GM19328 (cell line): Measurements from ENCODE around the gene GLYATL1.

Experiments
- ATAC-seq: cut with Tn5 transposase; IDR thresholded peaks from one replicate; pipeline ENCODE4 v1.9.1; 2021; ENCODE audit warnings: mild to moderate bottlenecking, moderate library complexity; ENCODE audit not compliant: unreplicated experiment

GLYATL1 gene, protein sequence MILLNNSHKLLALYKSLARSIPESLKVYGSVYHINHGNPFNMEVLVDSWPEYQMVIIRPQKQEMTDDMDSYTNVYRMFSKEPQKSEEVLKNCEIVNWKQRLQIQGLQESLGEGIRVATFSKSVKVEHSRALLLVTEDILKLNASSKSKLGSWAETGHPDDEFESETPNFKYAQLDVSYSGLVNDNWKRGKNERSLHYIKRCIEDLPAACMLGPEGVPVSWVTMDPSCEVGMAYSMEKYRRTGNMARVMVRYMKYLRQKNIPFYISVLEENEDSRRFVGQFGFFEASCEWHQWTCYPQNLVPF

GRCh38 chr11:58939277-58939676 lies at the start of gene GLYATL1:
TSS of gene GLYATL1 (plus strand) at chr11:58939488. CDS start at chr11:58947088, 7,600 bp downstream.
- no peak for ATAC-seq

- ATAC-seq, result no peak
Measured at GRCh38 chr11:58893899-58894298, 45.4 kb upstream of the GLYATL1 start.

GRCh38 chr11:58898106-58898505 lies 41.2 kb upstream of the GLYATL1 start:
- no peak for ATAC-seq

DNA sequence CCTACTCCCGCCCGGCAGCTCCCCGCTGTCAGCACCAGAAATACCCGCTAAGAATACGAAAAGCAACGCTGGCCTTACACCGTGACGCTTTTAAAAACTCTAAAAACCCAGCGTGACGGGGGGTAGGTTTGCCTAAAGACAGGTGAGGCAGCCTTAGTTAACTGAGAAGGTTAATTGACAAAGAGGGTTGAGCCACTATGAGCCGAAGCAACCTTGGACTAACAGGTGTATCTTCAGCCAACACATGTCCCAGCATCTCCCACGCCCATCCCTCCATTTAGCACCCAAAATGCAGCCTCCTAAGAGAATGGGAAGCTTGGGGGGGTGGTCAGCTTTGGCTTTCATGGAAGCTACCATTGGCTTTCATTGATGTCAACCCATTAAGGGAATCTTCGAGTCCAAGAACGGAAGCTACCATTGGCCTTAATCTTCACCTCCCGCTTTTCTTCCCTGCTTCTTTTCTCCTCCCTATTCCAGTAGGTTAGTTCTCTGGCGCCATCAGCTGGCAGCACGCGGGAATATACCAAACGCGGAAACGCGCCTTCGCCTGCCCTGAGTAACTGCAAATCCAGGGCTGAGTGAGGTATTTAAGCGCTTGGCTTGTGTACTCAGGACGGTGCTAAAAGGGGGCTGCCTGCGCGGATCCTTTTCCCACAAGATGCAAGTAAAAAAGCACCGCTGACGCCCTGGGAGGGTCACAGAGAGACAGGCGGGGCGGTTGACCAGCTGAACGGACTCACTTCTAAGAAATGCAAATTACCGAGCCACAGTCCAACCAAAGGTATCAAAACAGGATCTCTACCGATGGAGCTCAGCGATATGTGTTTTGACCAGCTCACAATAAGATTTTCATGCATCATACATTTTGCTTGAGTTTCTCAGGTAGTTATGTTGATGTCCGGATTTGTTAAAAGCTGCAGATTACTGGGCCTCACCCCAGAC lies 38.5 kb upstream of the GLYATL1 start:
- ATAC-seq, result no peak

GRCh38 chr11:58902881-58903280 lies 36.4 kb upstream of the GLYATL1 start:
- no peak for ATAC-seq

DNA sequence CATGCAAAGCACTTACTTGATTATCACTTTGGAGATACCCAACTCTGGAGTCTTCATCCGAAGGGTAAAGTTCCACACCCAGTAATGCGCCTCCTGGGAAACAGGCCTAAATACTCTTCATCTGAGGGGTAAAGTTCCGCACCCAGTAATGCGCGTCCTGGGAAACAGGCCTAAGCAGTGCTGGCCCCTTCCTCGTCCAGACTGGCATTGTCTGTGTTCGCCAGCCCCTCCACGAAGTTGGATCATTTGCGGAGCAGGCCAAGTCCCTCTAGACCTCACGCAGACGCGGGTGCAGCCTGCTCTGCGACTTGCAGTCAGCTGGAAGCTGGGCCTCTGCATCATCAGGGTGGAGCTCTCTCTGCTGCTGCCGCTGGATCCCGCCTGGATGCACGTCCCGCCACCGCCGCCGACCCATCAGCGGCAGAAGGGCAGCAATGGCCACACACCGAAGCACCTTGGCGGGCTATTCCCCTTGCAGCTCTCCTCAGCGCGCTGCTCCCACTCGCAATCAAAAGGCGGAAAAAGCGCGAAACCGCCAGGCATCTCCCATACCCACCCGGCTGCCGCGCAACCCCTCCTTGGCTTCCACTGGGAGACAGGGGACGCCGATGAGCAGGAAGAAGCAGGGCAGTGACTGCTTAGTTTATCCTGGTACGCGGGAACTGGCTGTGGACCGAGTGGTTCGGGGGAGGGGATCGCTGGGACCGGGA lies 34.1 kb upstream of the GLYATL1 start:
- no peak for ATAC-seq

- no peak for ATAC-seq
Measured at GRCh38 chr11:58905721-58906547, 33.4 kb upstream of the GLYATL1 start.

- ATAC-seq, result no peak
Measured at GRCh38 chr11:58907780-58908179, 31.5 kb upstream of the GLYATL1 start.

DNA sequence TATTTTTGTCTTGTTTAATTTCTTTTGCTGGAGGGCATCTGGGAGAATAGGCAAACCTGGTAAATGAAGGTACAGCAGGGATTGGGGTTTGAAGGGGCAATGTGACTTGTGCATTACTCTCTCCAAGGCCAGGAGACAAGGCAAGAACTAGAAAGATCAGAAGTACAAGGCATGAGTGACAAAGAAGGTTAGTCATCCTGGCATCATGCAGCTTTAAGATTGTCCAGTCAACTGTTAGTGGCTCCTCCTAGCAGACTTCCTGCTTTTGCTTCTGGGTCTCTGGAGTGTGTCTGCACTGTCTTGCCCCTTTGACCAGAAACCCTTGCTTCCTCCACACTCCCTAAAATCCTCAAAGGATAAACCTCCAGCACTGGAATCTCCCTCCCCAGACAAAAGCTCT lies 27.2 kb upstream of the GLYATL1 start:
- ATAC-seq, result no peak

DNA sequence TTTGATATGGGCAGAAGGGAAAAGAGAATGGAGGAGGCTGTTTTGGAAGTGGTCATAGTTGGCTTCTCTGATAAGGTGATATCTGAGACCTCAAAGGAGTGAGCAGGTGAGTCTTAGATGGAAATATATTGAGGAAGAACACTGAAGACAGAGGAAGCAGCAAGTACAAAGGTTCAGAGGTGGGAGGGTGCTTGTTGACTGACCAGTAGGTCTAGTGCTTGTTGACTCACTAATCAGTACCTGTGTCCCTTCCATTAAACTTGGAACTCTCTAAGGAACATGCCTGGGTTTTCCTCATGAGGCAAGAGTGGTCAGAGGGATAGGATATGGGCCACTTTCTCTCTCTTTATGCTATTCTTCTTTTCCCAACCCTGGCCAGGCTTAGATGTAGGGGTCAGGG lies 25.6 kb upstream of the GLYATL1 start:
- no peak for ATAC-seq

GRCh38 chr11:58914821-58915543 lies 24.3 kb upstream of the GLYATL1 start:
- ATAC-seq, result no peak

DNA sequence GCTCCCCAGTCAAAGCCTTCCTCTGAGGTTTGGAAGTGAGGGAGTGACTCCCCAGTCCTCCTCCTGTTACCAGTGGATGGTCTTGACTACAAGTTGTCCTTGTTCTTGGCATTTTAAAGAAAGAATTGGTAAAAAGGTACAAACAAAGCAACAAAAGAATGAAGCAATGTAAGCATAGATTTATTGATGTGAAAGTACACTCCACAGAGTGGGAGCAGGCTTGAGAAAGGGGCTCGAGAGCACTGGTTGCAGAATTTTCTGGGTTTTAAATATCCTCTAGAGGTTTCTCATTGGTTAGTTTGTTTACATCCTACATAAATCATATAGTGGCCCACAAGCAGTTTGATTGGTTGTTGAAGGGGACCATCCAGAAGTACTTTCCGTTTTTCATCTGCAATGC lies 22.7 kb upstream of the GLYATL1 start:
- ATAC-seq, result no peak

- no peak for ATAC-seq
Measured at GRCh38 chr11:58917159-58917783, 22.0 kb upstream of the GLYATL1 start.

DNA sequence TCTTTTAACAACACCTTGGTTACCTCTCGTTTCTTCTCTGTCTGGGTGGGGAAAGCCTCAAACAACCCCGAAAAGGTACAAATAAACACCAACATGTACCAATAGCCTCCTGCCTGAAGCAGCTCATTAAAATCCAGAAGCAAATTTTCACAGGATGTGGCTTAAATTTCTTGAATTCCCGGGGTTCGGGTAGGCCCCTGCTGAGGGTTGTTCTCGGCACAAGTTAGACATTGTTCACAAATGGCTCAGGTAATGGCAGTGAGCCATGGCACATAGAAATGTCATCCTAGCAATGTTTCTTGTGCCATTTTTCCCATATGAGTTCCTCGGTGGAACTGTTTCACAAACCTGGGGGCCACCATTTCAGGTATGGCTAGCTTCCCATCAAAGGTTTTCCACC lies 19.7 kb upstream of the GLYATL1 start:
- ATAC-seq, result no peak

- no peak for ATAC-seq
Measured at GRCh38 chr11:58919980-58920379, 19.3 kb upstream of the GLYATL1 start.

DNA sequence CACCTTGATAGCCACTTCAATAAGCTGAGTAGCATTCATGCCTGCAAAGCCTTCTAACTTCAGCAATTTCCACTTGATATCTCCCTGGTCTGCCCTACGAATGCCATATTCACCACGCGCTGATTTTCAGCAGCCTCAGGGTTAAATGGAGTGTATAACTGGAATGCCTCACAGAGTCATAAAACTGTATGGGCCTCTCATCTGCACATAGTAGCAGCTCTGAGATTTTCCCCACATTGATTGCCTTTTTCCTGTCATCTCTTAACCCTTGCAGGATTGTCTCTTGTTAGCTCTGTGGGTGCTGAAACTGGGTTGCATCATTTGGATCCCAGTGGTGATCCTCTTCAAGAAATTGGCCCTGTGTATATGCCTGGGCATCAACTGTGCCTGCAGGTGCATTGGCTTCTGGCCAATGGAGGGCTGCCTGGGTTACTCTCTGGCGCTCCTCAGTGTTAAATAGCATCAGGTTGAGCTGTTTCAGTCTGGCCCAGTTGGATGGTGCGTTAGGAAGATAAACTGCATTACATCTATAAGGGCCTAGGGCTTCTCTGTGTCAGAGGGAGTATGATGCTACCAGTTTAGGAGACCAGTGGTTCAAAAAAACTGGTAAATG lies 17.4 kb upstream of the GLYATL1 start:
- ATAC-seq, result no peak

GRCh38 chr11:58922479-58922878 lies 16.8 kb upstream of the GLYATL1 start:
- no peak for ATAC-seq

GRCh38 chr11:58923300-58923788 lies 15.9 kb upstream of the GLYATL1 start:
- ATAC-seq, result peak; percentile 74

DNA sequence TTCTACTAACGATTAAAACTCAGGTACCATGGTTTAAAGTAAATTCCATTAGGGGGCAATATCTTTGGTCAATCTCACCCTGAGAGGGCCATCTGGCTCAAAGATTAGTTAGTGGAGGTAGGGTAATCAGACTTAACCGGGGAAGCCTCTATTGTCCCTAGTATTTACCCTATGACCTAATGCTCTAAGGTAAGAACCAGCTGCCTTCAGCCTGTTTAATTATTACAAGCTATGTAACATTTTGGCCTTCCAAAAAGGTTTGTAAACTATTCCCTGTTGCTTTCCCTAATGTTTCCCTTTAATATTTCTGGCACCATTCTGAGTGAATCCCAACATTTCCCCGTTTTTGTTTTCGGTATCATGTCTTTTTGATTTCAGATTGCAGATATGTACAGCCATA lies 15.1 kb upstream of the GLYATL1 start:
- no peak for ATAC-seq
